Kidney capillary endothelial cell (primary cell): Measurements from ENCODE around the gene SLC46A1.
"Not testable (repeated sequence)": the region's sequence is repeated elsewhere in the genome, so short reads cannot be mapped to it uniquely, and the experiment has no call there.

Experiments used
- DNase-seq: peaks from one replicate; pipeline ENCODE4 v3.0.0-alpha.2; 2018; ENCODE audit warnings: low spot score

Gene SLC46A1

GRCh38 chr17:28405632-28406472 is at the start of gene SLC46A1:
TSS of gene SLC46A1 (minus strand) at chr17:28406212. CDS start at chr17:28406114, 98 bp downstream.
- DNase-seq, result no peak

GRCh38 chr17:28449859-28450258 is 43.8 kb upstream of the SLC46A1 start:
- DNase-seq, result no peak

- no peak for DNase-seq
Observed at GRCh38 chr17:28447396-28447760, 41.4 kb upstream of the SLC46A1 start.

- DNase-seq, result no peak
Observed at GRCh38 chr17:28446716-28447395, 40.8 kb upstream of the SLC46A1 start.

GRCh38 chr17:28443901-28444638 is 38.1 kb upstream of the SLC46A1 start:
- no peak for DNase-seq

- DNase-seq, result not testable (repeated sequence)
Observed at GRCh38 chr17:28434326-28434725, 28.3 kb upstream of the SLC46A1 start.

GRCh38 chr17:28433721-28434120 is 27.7 kb upstream of the SLC46A1 start:
- no peak for DNase-seq

- DNase-seq, result not testable (repeated sequence)
Observed at GRCh38 chr17:28427982-28428381, 22.0 kb upstream of the SLC46A1 start.

GRCh38 chr17:28427371-28427770 is 21.4 kb upstream of the SLC46A1 start:
- no peak for DNase-seq

- DNase-seq, result no peak
Observed at GRCh38 chr17:28426081-28426519, 20.1 kb upstream of the SLC46A1 start.

GRCh38 chr17:28425206-28425605 is 19.2 kb upstream of the SLC46A1 start:
- DNase-seq, result no peak

GRCh38 chr17:28421787-28422305 is 15.8 kb upstream of the SLC46A1 start:
- DNase-seq, result no peak

- DNase-seq, result peak; percentile 66
Observed at GRCh38 chr17:28416703-28417311, 10.8 kb upstream of the SLC46A1 start.

- no peak for DNase-seq
Observed at GRCh38 chr17:28415886-28416285, 9.9 kb upstream of the SLC46A1 start.

- DNase-seq, result no peak
Observed at GRCh38 chr17:28413804-28414203, 7.8 kb upstream of the SLC46A1 start.

GRCh38 chr17:28412099-28412498 is 6.1 kb upstream of the SLC46A1 start:
- DNase-seq, result no peak

- no peak for DNase-seq
Observed at GRCh38 chr17:28407974-28408306, 1.9 kb upstream of the SLC46A1 start.

GRCh38 chr17:28407130-28407973 is 1.3 kb upstream of the SLC46A1 start:
- no peak for DNase-seq

- DNase-seq, result no peak
Observed at GRCh38 chr17:28406473-28406814, 432 bp upstream of the SLC46A1 start.

- no peak for DNase-seq
Observed at GRCh38 chr17:28404812-28405570, 1.0 kb downstream of the SLC46A1 start.

GRCh38 chr17:28404461-28404811 is 1.6 kb downstream of the SLC46A1 start:
- DNase-seq, result no peak
